ENCODE data around the gene SPIRE1. TPM values are rescaled to one million over a fixed set of nuclear protein-coding genes. Genes with fewer than 3 reads are reported as not detected.
"Not testable (repeated sequence)": the region's sequence is repeated elsewhere in the genome, so short reads cannot be mapped to it uniquely, and the experiment has no call there.

SPIRE1 gene
- total RNA-seq, 2 donors from 2014 or later = 5.7 to 7.4 TPM

- ATAC-seq (replicated peaks in 1 of 2) (peak; percentile 46 to 67), DNase-seq (no peak)
- no peak overlapping the region for H3K4me3 Mint-ChIP-seq
- H3K27ac Mint-ChIP-seq = no peak overlapping the region
- no peaks in the 10 kb centered on the region for H3K9me3 Mint-ChIP-seq
- H3K36me3 Mint-ChIP-seq (ENCODE audit: insufficient read depth in 2 of 2) = no peaks in the 10 kb centered on the region
- H3K27me3 Mint-ChIP-seq (ENCODE audit: low read depth) = peaks cover 13% of the 10 kb centered on the region
- H3K4me1 Mint-ChIP-seq (ENCODE audit: low read depth) = no peaks in the 10 kb centered on the region
Observed at GRCh38 chr18:12639990-12640880, 17.7 kb downstream of the SPIRE1 start.

- no peaks in the 10 kb centered on the region for H3K36me3 Mint-ChIP-seq (ENCODE audit: insufficient read depth in 2 of 2)
- ATAC-seq (replicated peaks in 1 of 2) = no peak
Observed at GRCh38 chr18:12638644-12639124, 19.2 kb downstream of the SPIRE1 start.

GRCh38 chr18:12637901-12638643 lies 19.8 kb downstream of the SPIRE1 start:
- Mint-ChIP-seq H3K9me3 (no peaks in the 10 kb centered on the region), H3K36me3 (ENCODE audit: insufficient read depth in 2 of 2) (no peaks in the 10 kb centered on the region), H3K27ac (no peak overlapping the region), H3K4me1 (ENCODE audit: low read depth) (no peaks in the 10 kb centered on the region), H3K4me3 (no peak overlapping the region), H3K27me3 (ENCODE audit: low read depth) (peaks cover 6% of the 10 kb centered on the region)
- ATAC-seq (replicated peaks in 1 of 2) (no peak), DNase-seq (no peak)

More at GRCh38 chr18:12638644-12639124, 19.2 kb downstream of the SPIRE1 start:
- Mint-ChIP-seq H3K4me1 (ENCODE audit: low read depth) (no peaks in the 10 kb centered on the region), H3K27ac (no peak overlapping the region), H3K27me3 (ENCODE audit: low read depth) (peaks cover 6% of the 10 kb centered on the region), H3K9me3 (no peaks in the 10 kb centered on the region), H3K4me3 (no peak overlapping the region)
- DNase-seq = no peak

GRCh38 chr18:12637393-12637792 lies 20.5 kb downstream of the SPIRE1 start:
- no peaks in the 10 kb centered on the region for H3K4me1 Mint-ChIP-seq (ENCODE audit: low read depth)

GRCh38 chr18:12631831-12632477 lies 26.0 kb downstream of the SPIRE1 start:
- no peak overlapping the region for H3K27ac Mint-ChIP-seq
- H3K4me1 Mint-ChIP-seq (ENCODE audit: low read depth) = peaks cover 6% of the 10 kb centered on the region

More at GRCh38 chr18:12637393-12637792, 20.5 kb downstream of the SPIRE1 start:
- Mint-ChIP-seq H3K9me3 (no peaks in the 10 kb centered on the region), H3K36me3 (ENCODE audit: insufficient read depth in 2 of 2) (no peaks in the 10 kb centered on the region), H3K4me3 (no peak overlapping the region), H3K27ac (peak overlapping the region; percentile 54), H3K27me3 (ENCODE audit: low read depth) (peaks cover 6% of the 10 kb centered on the region)
- ATAC-seq (replicated peaks in 1 of 2) (no peak), DNase-seq (no peak)

GRCh38 chr18:12630136-12630535 lies 27.8 kb downstream of the SPIRE1 start:
- ATAC-seq (replicated peaks in 1 of 2) = no peak
- H3K27ac Mint-ChIP-seq = no peak overlapping the region
- peaks cover 0 to 4% of the 10 kb centered on the region in 2 donors for H3K9me3 Mint-ChIP-seq
- H3K4me3 Mint-ChIP-seq = no peak overlapping the region
- no peaks in the 10 kb centered on the region for H3K27me3 Mint-ChIP-seq (ENCODE audit: low read depth)
- peaks cover 3 to 4% of the 10 kb centered on the region in 2 donors for H3K36me3 Mint-ChIP-seq (ENCODE audit: insufficient read depth in 2 of 2)
- H3K4me1 Mint-ChIP-seq (ENCODE audit: low read depth) = peaks cover 6% of the 10 kb centered on the region
- DNase-seq = no peak

More at GRCh38 chr18:12631831-12632477, 26.0 kb downstream of the SPIRE1 start:
- H3K36me3 Mint-ChIP-seq (ENCODE audit: insufficient read depth in 2 of 2) = peaks cover 3 to 4% of the 10 kb centered on the region in 2 donors
- H3K4me3 Mint-ChIP-seq = no peak overlapping the region
- no peak for ATAC-seq (replicated peaks in 1 of 2)
- no peaks in the 10 kb centered on the region for H3K27me3 Mint-ChIP-seq (ENCODE audit: low read depth)
- DNase-seq = no peak
- H3K9me3 Mint-ChIP-seq = peaks cover 0 to 4% of the 10 kb centered on the region in 2 donors

GRCh38 chr18:12628706-12629702 lies 28.9 kb downstream of the SPIRE1 start:
- Mint-ChIP-seq H3K4me3 (no peak overlapping the region), H3K9me3 (peaks cover 0 to 4% of the 10 kb centered on the region in 2 donors), H3K27me3 (ENCODE audit: low read depth) (no peaks in the 10 kb centered on the region), H3K36me3 (ENCODE audit: insufficient read depth in 2 of 2) (peaks cover 3 to 4% of the 10 kb centered on the region in 2 donors), H3K27ac (no peak overlapping the region), H3K4me1 (ENCODE audit: low read depth) (peaks cover 6% of the 10 kb centered on the region)
- ATAC-seq (replicated peaks in 1 of 2) (peak; percentile 65 to 79), DNase-seq (no peak)

- not testable (repeated sequence) for ATAC-seq (replicated peaks in 1 of 2); H3K4me1 Mint-ChIP-seq (ENCODE audit: low read depth); H3K36me3 Mint-ChIP-seq (ENCODE audit: insufficient read depth in 2 of 2); H3K4me3 Mint-ChIP-seq; DNase-seq; H3K27ac Mint-ChIP-seq; H3K27me3 Mint-ChIP-seq (ENCODE audit: low read depth); H3K9me3 Mint-ChIP-seq
Observed at GRCh38 chr18:12627199-12627598, 30.7 kb downstream of the SPIRE1 start.

GRCh38 chr18:12625241-12625640 lies 32.7 kb downstream of the SPIRE1 start:
- peaks cover 6% of the 10 kb centered on the region for H3K4me1 Mint-ChIP-seq (ENCODE audit: low read depth)
- peaks cover 3 to 4% of the 10 kb centered on the region in 2 donors for H3K36me3 Mint-ChIP-seq (ENCODE audit: insufficient read depth in 2 of 2)
- ATAC-seq (replicated peaks in 1 of 2) (no peak), DNase-seq (no peak)
- peaks cover 5% of the 10 kb centered on the region for H3K27me3 Mint-ChIP-seq (ENCODE audit: low read depth)
- H3K27ac Mint-ChIP-seq = no peak overlapping the region
- H3K4me3 Mint-ChIP-seq = no peak overlapping the region
- H3K9me3 Mint-ChIP-seq = peaks cover 2 to 4% of the 10 kb centered on the region in 2 donors

- Mint-ChIP-seq H3K27me3 (ENCODE audit: low read depth) (peaks cover 5% of the 10 kb centered on the region), H3K4me1 (ENCODE audit: low read depth) (no peaks in the 10 kb centered on the region), H3K9me3 (peaks cover 0 to 2% of the 10 kb centered on the region in 2 donors), H3K4me3 (no peak overlapping the region), H3K36me3 (ENCODE audit: insufficient read depth in 2 of 2) (no peaks in the 10 kb centered on the region), H3K27ac (no peak overlapping the region)
- DNase-seq (no peak), ATAC-seq (replicated peaks in 1 of 2) (no peak)
Observed at GRCh38 chr18:12621742-12622306, 36.1 kb downstream of the SPIRE1 start.

GRCh38 chr18:12615748-12616147 lies 42.2 kb downstream of the SPIRE1 start:
- no peak for ATAC-seq (replicated peaks in 1 of 2)

More at GRCh38 chr18:12615748-12616147, 42.2 kb downstream of the SPIRE1 start:
- Mint-ChIP-seq H3K9me3 (no peaks in the 10 kb centered on the region), H3K4me1 (ENCODE audit: low read depth) (no peaks in the 10 kb centered on the region), H3K27me3 (ENCODE audit: low read depth) (peaks cover under 1% of the 10 kb centered on the region), H3K4me3 (no peak overlapping the region), H3K36me3 (ENCODE audit: insufficient read depth in 2 of 2) (no peaks in the 10 kb centered on the region), H3K27ac (no peak overlapping the region)
- no peak for DNase-seq
